Stimulated activated CD4-positive, alpha-beta T cell treated with anti-CD3 and anti-CD28 coated beads, Interleukin-4, amount 100 ng/mL, for 24 hours (primary cell): ENCODE data around the gene CCDC192.
"Not testable (repeated sequence)": the region's sequence is repeated elsewhere in the genome, so short reads cannot be mapped to it uniquely, and the experiment has no call there.

Experiments
- DNase-seq: peaks from one replicate; pipeline ENCODE4 v3.0.0-alpha.2; 2020

Gene CCDC192

GRCh38 chr5:127702926-127703561 lies at the start of gene CCDC192:
Gene CCDC192, plus strand, starts transcription at chr5:127703391. Its CDS starts 55 bp downstream, at chr5:127703446.
- no peak for DNase-seq

- DNase-seq = no peak
Observed at GRCh38 chr5:127656825-127657224, 46.4 kb upstream of the CCDC192 start.

- DNase-seq = no peak
Observed at GRCh38 chr5:127660047-127660733, 43.0 kb upstream of the CCDC192 start.

- no peak for DNase-seq
Observed at GRCh38 chr5:127664093-127664492, 39.1 kb upstream of the CCDC192 start.

- no peak for DNase-seq
Observed at GRCh38 chr5:127665641-127666040, 37.5 kb upstream of the CCDC192 start.

- DNase-seq = no peak
Observed at GRCh38 chr5:127666043-127666716, 37.0 kb upstream of the CCDC192 start.

- DNase-seq = no peak
Observed at GRCh38 chr5:127667926-127668325, 35.3 kb upstream of the CCDC192 start.

GRCh38 chr5:127671218-127671617 lies 32.0 kb upstream of the CCDC192 start:
- no peak for DNase-seq

- DNase-seq = no peak
Observed at GRCh38 chr5:127673117-127673800, 29.9 kb upstream of the CCDC192 start.

GRCh38 chr5:127676951-127677350 lies 26.2 kb upstream of the CCDC192 start:
- not testable (repeated sequence) for DNase-seq

GRCh38 chr5:127679691-127680330 lies 23.4 kb upstream of the CCDC192 start:
- not testable (repeated sequence) for DNase-seq

GRCh38 chr5:127680595-127680994 lies 22.6 kb upstream of the CCDC192 start:
- no peak for DNase-seq

GRCh38 chr5:127683008-127683407 lies 20.2 kb upstream of the CCDC192 start:
- DNase-seq = no peak

GRCh38 chr5:127684726-127685467 lies 18.3 kb upstream of the CCDC192 start:
- DNase-seq = no peak

- DNase-seq = no peak
Observed at GRCh38 chr5:127685662-127686061, 17.5 kb upstream of the CCDC192 start.

GRCh38 chr5:127686424-127686823 lies 16.8 kb upstream of the CCDC192 start:
- no peak for DNase-seq

GRCh38 chr5:127694518-127695171 lies 8.5 kb upstream of the CCDC192 start:
- no peak for DNase-seq

- no peak for DNase-seq
Observed at GRCh38 chr5:127695346-127695745, 7.8 kb upstream of the CCDC192 start.

- no peak for DNase-seq
Observed at GRCh38 chr5:127696683-127697082, 6.5 kb upstream of the CCDC192 start.

GRCh38 chr5:127697894-127698600 lies 5.1 kb upstream of the CCDC192 start:
- no peak for DNase-seq

- DNase-seq = no peak
Observed at GRCh38 chr5:127699416-127699815, 3.8 kb upstream of the CCDC192 start.
